ENCODE measurements around the gene PTRH2. TPM values are rescaled to one million over a fixed set of nuclear protein-coding genes. Genes with fewer than 3 reads are reported as not detected.

The PTRH2 gene
- total and polyA plus RNA-seq, 2 experiments from 2014 or later = 21.9 to 31.7 TPM

- no peak overlapping the region for H3K27ac ChIP-seq
- no peaks in the 10 kb centered on the region for H3K9me2 ChIP-seq (replicated peaks; ENCODE audit: insufficient read depth)
- no peaks in the 10 kb centered on the region for H3K36me3 ChIP-seq (replicated peaks; ENCODE audit: insufficient read depth, low read depth)
- no peak overlapping the region for H3K4me3 ChIP-seq
- no peaks in the 10 kb centered on the region for H3K4me1 ChIP-seq (ENCODE audit: insufficient read depth)
- H3K79me2 ChIP-seq = peaks cover 97% of the 10 kb centered on the region
- H2AFZ ChIP-seq = no peak overlapping the region
- H3K27me3 ChIP-seq = no peaks in the 10 kb centered on the region
- no peak for TF ChIP-seq CTCF (IDR thresholded peaks at IDR 0.05; ENCODE audit: poor library complexity)
- no peak for TF ChIP-seq EZH2 (IDR thresholded peaks at IDR 0.05; ENCODE audit: borderline replicate concordance)
- no peak for TF ChIP-seq EZH2phosphoT487 (IDR thresholded peaks at IDR 0.05; ENCODE audit: low read depth, severe bottlenecking, unreplicated experiment)
- 96% methylated on average over 7 of the region's 7 CpGs for WGBS (ENCODE audit: low lambda C conversion rate, missing lambda C conversion rate)
- no peak overlapping the region for H3K4me2 ChIP-seq
- peaks cover 45% of the 10 kb centered on the region for H4K20me1 ChIP-seq (ENCODE audit: insufficient read depth, poor library complexity, severe bottlenecking)
- no peak for DNase-seq (ENCODE audit: low spot score)
- no peaks in the 10 kb centered on the region for H3K9me3 ChIP-seq (ENCODE audit: low read depth)
Observed at GRCh38 chr17:59699218-59699617, 8.0 kb downstream of the PTRH2 start.

GRCh38 chr17:59698143-59698542, 9.1 kb downstream of the PTRH2 start:
- Histone ChIP-seq H3K27ac (no peak overlapping the region), H3K4me2 (no peak overlapping the region), H3K9me2 (replicated peaks; ENCODE audit: insufficient read depth) (no peaks in the 10 kb centered on the region), H4K20me1 (ENCODE audit: insufficient read depth, poor library complexity, severe bottlenecking) (peaks cover 40% of the 10 kb centered on the region), H3K36me3 (replicated peaks; ENCODE audit: insufficient read depth, low read depth) (no peaks in the 10 kb centered on the region), H3K27me3 (no peaks in the 10 kb centered on the region), H3K4me3 (no peak overlapping the region), H3K9me3 (ENCODE audit: low read depth) (no peaks in the 10 kb centered on the region), H3K4me1 (ENCODE audit: insufficient read depth) (no peaks in the 10 kb centered on the region), H2AFZ (no peak overlapping the region), H3K79me2 (peaks cover 94% of the 10 kb centered on the region)
- WGBS (ENCODE audit: low lambda C conversion rate, missing lambda C conversion rate) = 89% methylated on average over 4 of the region's 4 CpGs
- TF ChIP-seq EZH2 (IDR thresholded peaks at IDR 0.05; ENCODE audit: borderline replicate concordance) = no peak
- no peak for TF ChIP-seq EZH2phosphoT487 (IDR thresholded peaks at IDR 0.05; ENCODE audit: low read depth, severe bottlenecking, unreplicated experiment)
- TF ChIP-seq CTCF (IDR thresholded peaks at IDR 0.05; ENCODE audit: poor library complexity) = no peak
- DNase-seq (ENCODE audit: low spot score) = no peak

DNA sequence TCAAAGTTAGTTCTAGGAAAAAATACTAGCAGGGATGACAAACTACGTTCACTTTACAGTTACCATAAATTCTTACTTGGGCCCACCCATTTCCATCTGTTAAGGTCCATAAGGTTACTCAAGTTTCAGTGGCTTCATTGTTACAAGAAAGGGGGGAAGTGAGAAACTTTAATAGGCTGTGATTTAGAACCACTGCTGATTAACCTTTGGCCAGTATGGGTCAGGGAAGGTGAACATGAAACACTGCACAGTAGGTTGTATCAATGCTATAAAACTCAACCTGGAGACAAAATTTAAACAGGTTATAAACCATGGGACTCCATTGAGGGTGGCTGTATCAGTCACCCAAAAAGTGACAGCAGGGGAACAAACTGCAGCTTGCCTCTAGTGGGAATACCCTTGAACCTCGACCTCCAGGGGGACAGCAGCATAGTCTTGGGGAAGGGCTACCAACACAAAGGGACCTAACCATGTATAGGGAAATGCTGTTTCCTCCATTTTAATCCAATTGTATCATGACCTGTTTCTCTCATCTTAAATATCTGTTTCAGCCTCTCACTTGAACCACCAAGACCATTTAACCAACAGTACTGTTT, 10.4 kb downstream of the PTRH2 start:
- H2AFZ ChIP-seq = no peak overlapping the region
- DNase-seq (ENCODE audit: low spot score) = no peak
- H3K36me3 ChIP-seq (replicated peaks; ENCODE audit: insufficient read depth, low read depth) = no peaks in the 10 kb centered on the region
- no peak overlapping the region for H3K4me3 ChIP-seq
- TF ChIP-seq CTCF (IDR thresholded peaks at IDR 0.05; ENCODE audit: poor library complexity) (no peak), EZH2 (IDR thresholded peaks at IDR 0.05; ENCODE audit: borderline replicate concordance) (no peak), EZH2phosphoT487 (IDR thresholded peaks at IDR 0.05; ENCODE audit: low read depth, severe bottlenecking, unreplicated experiment) (no peak)
- H3K4me2 ChIP-seq = no peak overlapping the region
- H3K27me3 ChIP-seq = no peaks in the 10 kb centered on the region
- no peaks in the 10 kb centered on the region for H3K9me3 ChIP-seq (ENCODE audit: low read depth)
- H3K27ac ChIP-seq = peak overlapping the region; percentile 36
- no peaks in the 10 kb centered on the region for H3K9me2 ChIP-seq (replicated peaks; ENCODE audit: insufficient read depth)
- H3K79me2 ChIP-seq = peaks cover 84% of the 10 kb centered on the region
- 84% methylated on average over 2 of the region's 2 CpGs for WGBS (ENCODE audit: low lambda C conversion rate, missing lambda C conversion rate)
- peaks cover 37% of the 10 kb centered on the region for H4K20me1 ChIP-seq (ENCODE audit: insufficient read depth, poor library complexity, severe bottlenecking)
- H3K4me1 ChIP-seq (ENCODE audit: insufficient read depth) = no peaks in the 10 kb centered on the region
